HG02571 (cell line): Measurements from ENCODE around the gene OR10AD1.
"Not testable (repeated sequence)": the region's sequence is repeated elsewhere in the genome, so short reads cannot be mapped to it uniquely, and the experiment has no call there.

Experiments
- ATAC-seq: cut with Tn5 transposase; IDR thresholded peaks from one replicate; pipeline ENCODE4 v1.9.1; 2021; ENCODE audit warnings: mild to moderate bottlenecking, moderate library complexity; ENCODE audit not compliant: unreplicated experiment

OR10AD1 gene

GRCh38 chr12:48163150-48163747 lies 39.8 kb downstream of the OR10AD1 start:
- no peak for ATAC-seq

GRCh38 chr12:48160807-48161206 lies 42.3 kb downstream of the OR10AD1 start:
- no peak for ATAC-seq

GRCh38 chr12:48160046-48160445 lies 43.0 kb downstream of the OR10AD1 start:
- no peak for ATAC-seq

GRCh38 chr12:48157889-48158370 lies 45.2 kb downstream of the OR10AD1 start:
- no peak for ATAC-seq

- peak; percentile 88 for ATAC-seq
Observed at GRCh38 chr12:48157018-48157888, 45.8 kb downstream of the OR10AD1 start, which contains the start of gene ASB8. Gene ASB8 (minus strand): TSS chr12:48157515. CDS start chr12:48153496, 4,019 bp downstream.

- no peak for ATAC-seq
Observed at GRCh38 chr12:48156652-48157017, 46.5 kb downstream of the OR10AD1 start.

GRCh38 chr12:48155786-48156185 lies 47.3 kb downstream of the OR10AD1 start:
- ATAC-seq: not testable (repeated sequence)
